GM20431 (cell line): ENCODE measurements around the gene CCDC88C.

ENCODE experiments used
- in situ Hi-C: fragments of 300-500 bp; cut with MseI, MboI; formaldehyde crosslinking; loops from one replicate; pipeline ENCODE4 v1.15.0; 2020; ENCODE audit warnings: low sequenced_read_pairs; ENCODE audit not compliant: unreplicated experiment

Gene CCDC88C

GRCh38 chr14:91299121-91300115, 118.2 kb downstream of the CCDC88C start:
- in situ Hi-C loops = loop anchor here (25.0 kb wide), 1 partner anchor 387 kb away; no protein-coding TSS in a partner anchor

GRCh38 chr14:91298576-91298975, 119.0 kb downstream of the CCDC88C start:
- in situ Hi-C loops = loop anchor here (25.0 kb wide), 1 partner anchor 386 kb away; no protein-coding TSS in a partner anchor

- in situ Hi-C loops = loop anchor here (25.0 kb wide), 1 partner anchor 385 kb away; no protein-coding TSS in a partner anchor
Measured at GRCh38 chr14:91297081-91297711, 120.4 kb downstream of the CCDC88C start.

- in situ Hi-C loops = loop anchor here (25.0 kb wide), 1 partner anchor 384 kb away; no protein-coding TSS in a partner anchor
Measured at GRCh38 chr14:91295851-91296796, 121.5 kb downstream of the CCDC88C start.

GRCh38 chr14:91295276-91295845, 122.3 kb downstream of the CCDC88C start:
- in situ Hi-C loops = loop anchor here (25.0 kb wide), 1 partner anchor 383 kb away; no protein-coding TSS in a partner anchor

- in situ Hi-C loops = loop anchor here (25.0 kb wide), 1 partner anchor 382 kb away; no protein-coding TSS in a partner anchor
Measured at GRCh38 chr14:91294153-91294552, 123.5 kb downstream of the CCDC88C start.

GRCh38 chr14:91293281-91293680, 124.3 kb downstream of the CCDC88C start:
- in situ Hi-C loops = loop anchor here (25.0 kb wide), 1 partner anchor 381 kb away; no protein-coding TSS in a partner anchor

- in situ Hi-C loops = loop anchor here (25.0 kb wide), 1 partner anchor 380 kb away; no protein-coding TSS in a partner anchor
Measured at GRCh38 chr14:91292491-91292890, 125.1 kb downstream of the CCDC88C start.

GRCh38 chr14:91291786-91292405, 125.7 kb downstream of the CCDC88C start:
- in situ Hi-C loops = loop anchor here (25.0 kb wide), 1 partner anchor 380 kb away; no protein-coding TSS in a partner anchor

- in situ Hi-C loops = loop anchor here (25.0 kb wide), 1 partner anchor 379 kb away; no protein-coding TSS in a partner anchor
Measured at GRCh38 chr14:91290986-91291385, 126.6 kb downstream of the CCDC88C start.

- in situ Hi-C loops = loop anchor here (10.0 to 25.0 kb wide), 2 partner anchors 115 to 377 kb away; no protein-coding TSS in a partner anchor
Measured at GRCh38 chr14:91289464-91289863, 128.2 kb downstream of the CCDC88C start.

GRCh38 chr14:91288876-91289275, 128.7 kb downstream of the CCDC88C start:
- in situ Hi-C loops = loop anchor here (10.0 to 25.0 kb wide), 2 partner anchors 114 to 377 kb away; no protein-coding TSS in a partner anchor

- in situ Hi-C loops = loop anchor here (10.0 to 25.0 kb wide), 2 partner anchors 112 to 374 kb away; no protein-coding TSS in a partner anchor
Measured at GRCh38 chr14:91286530-91286937, 131.1 kb downstream of the CCDC88C start.

GRCh38 chr14:91284791-91285548, 132.7 kb downstream of the CCDC88C start:
- in situ Hi-C loops = loop anchor here (10.0 to 25.0 kb wide), 2 partner anchors 110 to 373 kb away; no protein-coding TSS in a partner anchor

GRCh38 chr14:91284146-91284790, 133.4 kb downstream of the CCDC88C start:
- in situ Hi-C loops = loop anchor here (10.0 to 25.0 kb wide), 2 partner anchors 109 to 372 kb away; no protein-coding TSS in a partner anchor

- in situ Hi-C loops = loop anchor here (10.0 to 25.0 kb wide), 2 partner anchors 109 to 371 kb away; no protein-coding TSS in a partner anchor
Measured at GRCh38 chr14:91283666-91284065, 134.0 kb downstream of the CCDC88C start.
